HepG2 (cell line): ENCODE measurements around the gene HPCAL1. TPM values are rescaled to one million over a fixed set of nuclear protein-coding genes. Genes with fewer than 3 reads are reported as not detected.

Source experiments
- ATAD3A ChIP-seq: sonication (generic); formaldehyde crosslinking; IDR thresholded peaks from 2 replicates; pipeline ENCODE4 v1.4.0; 2020; ENCODE audit warnings: missing genetic modification reagents
- ATF4 ChIP-seq, 2 experiments: fragments of 450-650 bp in 1 of 2; sonication (generic) in 1 of 2; formaldehyde crosslinking; IDR thresholded peaks; 2 replicates each; pipeline versions ENCODE4 v1.5.0 to v1.8.0; 2020 to 2022; ENCODE audit warnings: mild to moderate bottlenecking in 1 of 2, missing genetic modification reagents in 1 of 2
- ATF6 ChIP-seq: sonication (generic); formaldehyde crosslinking; conservative IDR thresholded peaks from 2 replicates; pipeline ENCODE4 v1.4.0; 2020; ENCODE audit warnings: missing genetic modification reagents
- BRD4 ChIP-seq: sonication (generic); formaldehyde crosslinking; IDR thresholded peaks from 2 replicates; pipeline ENCODE4 v1.4.0; 2020; ENCODE audit warnings: missing genetic modification reagents
- DNMT3B ChIP-seq: conservative IDR thresholded peaks from 2 replicates; pipeline ENCODE4 v1.6.1; 2016; ENCODE audit warnings: missing biosample characterization, control low read depth
- DPF2 ChIP-seq: sonication (generic); formaldehyde crosslinking; IDR thresholded peaks from 2 replicates; pipeline ENCODE4 v1.4.0; 2020; ENCODE audit warnings: mild to moderate bottlenecking, low read depth, missing genetic modification reagents, borderline replicate concordance
- EZH2 ChIP-seq: conservative IDR thresholded peaks from 2 replicates; pipeline ENCODE4 v1.6.1; 2012; ENCODE audit warnings: mild to moderate bottlenecking, low read depth, low read length, moderate library complexity
- GRHL1 ChIP-seq: sonication (generic); formaldehyde crosslinking; conservative IDR thresholded peaks from 2 replicates; pipeline ENCODE4 v1.8.0; 2022; ENCODE audit warnings: missing genetic modification reagents
- MAFK ChIP-seq, 2 experiments: IDR thresholded peaks in 1 of 2; conservative IDR thresholded peaks in 1 of 2; 2 replicates each; pipeline ENCODE4 v1.6.1; 2011; ENCODE audit warnings: improper control_type of control experiment in 2 of 2, low read length in 2 of 2
- MTF1 ChIP-seq: sonication (generic); formaldehyde crosslinking; IDR thresholded peaks from 2 replicates; pipeline ENCODE4 v1.5.0; 2020; ENCODE audit warnings: missing genetic modification reagents
- PITX1 ChIP-seq: sonication (generic); formaldehyde crosslinking; IDR thresholded peaks from 2 replicates; pipeline ENCODE4 v1.5.1; 2020; ENCODE audit warnings: mild to moderate bottlenecking, missing genetic modification reagents
- RAD21 ChIP-seq: fragments of 450-650 bp; formaldehyde crosslinking; IDR thresholded peaks from 2 replicates; pipeline ENCODE4 v1.5.0; 2020; ENCODE audit warnings: mild to moderate bottlenecking
- RBM22 ChIP-seq: fragments of 200-400 bp; formaldehyde crosslinking; optimal IDR thresholded peaks from 2 replicates; pipeline ENCODE3; 2017; ENCODE audit warnings: mild to moderate bottlenecking, low read length, moderate library complexity
- SNAPC2 ChIP-seq: sonication (generic); formaldehyde crosslinking; IDR thresholded peaks from 2 replicates; pipeline ENCODE4 v1.8.1; 2022; ENCODE audit warnings: mild to moderate bottlenecking, missing genetic modification reagents
- THRA ChIP-seq: sonication (generic); formaldehyde crosslinking; IDR thresholded peaks from 2 replicates; pipeline ENCODE4 v1.4.0; 2020; ENCODE audit warnings: missing genetic modification reagents, borderline replicate concordance
- ZNF333 ChIP-seq: sonication (generic); formaldehyde crosslinking; IDR thresholded peaks from 2 replicates; pipeline ENCODE4 v1.4.0; 2020; ENCODE audit warnings: mild to moderate bottlenecking, missing genetic modification reagents, borderline replicate concordance
- ZNF777 ChIP-seq: sonication (generic); formaldehyde crosslinking; IDR thresholded peaks from 2 replicates; pipeline ENCODE4 v1.4.0; 2020; ENCODE audit warnings: missing genetic modification reagents
- ZSCAN22 ChIP-seq: sonication (generic); formaldehyde crosslinking; IDR thresholded peaks from 2 replicates; pipeline ENCODE4 v1.4.0; 2020; ENCODE audit warnings: mild to moderate bottlenecking, missing genetic modification reagents
- ZXDC ChIP-seq: sonication (generic); formaldehyde crosslinking; IDR thresholded peaks from 2 replicates; pipeline ENCODE4 v1.5.0; 2020; ENCODE audit warnings: mild to moderate bottlenecking, missing genetic modification reagents
- polyA plus RNA-seq, 8 experiments: library from polyadenylated mRNA; depleted of rRNA in 3 of 8; stranded (reverse) in 7 of 8; unstranded in 1 of 8; fragments of >200 nt; fragmentation: Illumina TruSeq in 4 of 8; extraction: Trizol in 4 of 8; gene quantifications; 2 replicates each; pipeline versions ENCODE4 v1.2.1 to v1.2.3, GENCODE V29; 2011 to 2016; ENCODE audit warnings: low read depth in 4 of 8, missing spikeins in 1 of 8, mixed read lengths in 1 of 8; ENCODE audit not compliant: insufficient read depth in 1 of 8
- total RNA-seq, 5 experiments: library from RNA; depleted of rRNA; stranded (reverse); fragments of >200 nt; fragmentation: Illumina TruSeq; extraction: Trizol; gene quantifications; 2 replicates each; pipeline ENCODE4 v1.2.3, GENCODE V29; 2016; ENCODE audit warnings: low read depth in 1 of 5

Gene HPCAL1
- total and polyA plus RNA-seq, 2 of the 13 experiments (the other 11 are each of a cell fraction or from before 2014, with no cell fraction given) = 29.5 to 29.9 TPM

GRCh38 chr2:10300997-10301940 is 1.4 kb upstream of the HPCAL1 start (continued):
- TF ChIP-seq SNAPC2 (CRISPR knock-in tag) (no peak; the same call in 1 of the 2 replicates), THRA (CRISPR knock-in tag) (peak; percentile 58; the same call in 1 of the 2 replicates), ZXDC (CRISPR knock-in tag) (peak; percentile 57; the same call in 1 of the 2 replicates), ATAD3A (CRISPR knock-in tag) (no peak), ZNF777 (peak; percentile 89), ZNF333 (CRISPR knock-in tag) (peak; percentile 71; the same call in 1 of the 2 replicates), DPF2 (CRISPR knock-in tag) (peak; percentile 76), ZSCAN22 (CRISPR knock-in tag) (no peak), RBM22 (no peak), MAFK (conservative IDR thresholded peaks at IDR 0.05 in 1 of 2, IDR thresholded peaks at IDR 0.05 in 1 of 2; ENCODE audit: low read length in 2 of 2) (no peak), DNMT3B (CRISPR knock-in tag) (peak; percentile 66; the same call in 1 of the 2 replicates), BRD4 (CRISPR knock-in tag) (peak; percentile 67; the same call in 1 of the 2 replicates), PITX1 (CRISPR knock-in tag) (peak; percentile 80), ATF4 (CRISPR knock-in tag; IDR thresholded peaks at IDR 0.05) (peak in 1 of 2 experiments; percentile 61; a peak in 1 of 4 replicates), MTF1 (no peak), RAD21 (CRISPR knock-in tag) (no peak), EZH2 (no peak), GRHL1 (CRISPR knock-in tag) (no peak), ATF6 (CRISPR knock-in tag) (no peak)
